ENCODE data around the gene PM20D1.
"Not testable (repeated sequence)": the region's sequence is repeated elsewhere in the genome, so short reads cannot be mapped to it uniquely, and the experiment has no call there.

Gene PM20D1

DNA sequence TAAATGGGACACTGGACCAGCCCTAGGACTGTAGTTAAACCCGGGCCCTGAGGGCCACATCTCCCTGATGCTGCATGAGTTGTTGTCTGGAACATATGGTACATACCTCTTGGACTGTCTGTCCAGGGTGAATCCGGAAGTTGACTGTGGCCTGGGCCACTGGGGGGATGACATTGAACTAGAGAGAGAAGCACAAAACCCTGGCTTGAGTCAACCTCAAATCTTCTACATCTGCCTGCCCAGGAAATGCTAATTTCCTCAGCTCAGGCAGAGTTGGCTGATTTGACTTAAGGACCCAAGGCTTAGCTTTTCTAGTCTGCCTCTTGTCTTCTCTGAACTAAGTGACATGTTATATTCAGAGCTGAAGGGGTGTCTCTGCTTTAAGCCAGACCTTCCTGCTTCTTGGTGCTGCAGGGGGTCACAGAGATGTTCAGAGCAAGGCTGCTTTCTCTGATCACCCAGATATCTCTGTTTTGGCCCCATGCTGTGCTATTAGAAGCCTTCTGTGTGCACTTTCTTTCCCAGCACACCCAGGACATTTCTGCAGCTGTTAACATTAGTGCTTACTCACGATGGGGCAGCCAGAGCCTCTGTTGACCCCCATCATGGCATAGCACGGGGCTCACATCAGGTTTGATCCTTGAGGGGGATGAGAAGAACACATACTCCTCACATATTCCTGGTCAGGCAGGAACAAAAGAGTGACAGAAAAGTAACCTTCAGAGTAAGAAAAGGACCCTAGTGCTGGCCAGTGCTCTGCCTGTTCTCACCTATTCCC, 9.6 kb downstream of the PM20D1 start:
- DNase-seq, result no peak

DNA sequence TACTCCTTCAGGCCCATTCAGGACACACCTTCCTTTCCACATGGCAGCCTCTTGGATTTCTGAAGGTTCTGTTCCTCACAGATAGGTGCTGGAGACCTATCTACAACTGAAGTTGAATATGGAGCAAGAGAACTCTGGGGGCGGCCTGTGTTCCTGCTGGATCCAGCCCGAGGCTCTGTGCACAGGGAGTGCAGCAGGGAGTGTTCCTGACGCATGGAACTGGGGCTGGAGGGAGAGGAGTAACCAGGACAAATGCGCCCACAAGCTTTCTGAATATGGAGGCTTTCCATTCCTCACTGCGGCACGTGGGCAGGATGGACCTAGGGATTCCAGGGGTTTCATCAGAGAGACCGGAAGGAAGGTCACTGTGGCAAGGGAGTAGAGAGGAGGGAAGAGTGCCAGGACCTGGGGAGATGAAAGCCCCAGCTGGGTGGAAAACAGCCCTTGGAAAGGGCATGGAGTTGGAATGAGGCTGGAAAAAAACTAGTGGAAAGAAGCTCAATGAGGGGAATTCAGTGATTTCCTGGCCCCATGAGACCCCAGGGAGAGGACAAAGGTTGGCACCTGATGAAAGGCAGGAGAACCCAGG, 12.5 kb downstream of the PM20D1 start:
- DNase-seq, result no peak

GRCh38 chr1:205834751-205835150, 15.2 kb downstream of the PM20D1 start:
- no peak for DNase-seq

DNA sequence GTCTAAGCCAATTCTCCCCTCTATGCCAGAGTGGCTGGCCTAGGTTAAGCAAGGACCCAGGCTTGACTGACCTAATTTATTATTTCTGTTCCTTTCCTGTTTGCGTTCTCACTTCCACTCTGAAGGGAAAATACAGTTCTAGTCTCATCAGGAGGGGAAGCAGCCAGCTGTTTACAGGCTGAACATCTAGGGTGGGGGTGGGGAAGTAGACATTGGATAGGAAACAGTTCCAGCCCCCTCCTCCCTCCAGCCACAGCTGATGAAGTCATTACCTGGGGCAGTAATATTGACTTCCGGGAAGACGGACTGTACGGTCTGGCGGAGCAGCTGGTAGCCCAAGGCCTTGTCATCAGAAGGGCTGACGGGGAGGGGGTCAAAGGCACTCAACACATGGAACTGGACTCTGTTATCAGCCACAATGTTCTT, 17.6 kb downstream of the PM20D1 start:
- DNase-seq, result no peak

DNA sequence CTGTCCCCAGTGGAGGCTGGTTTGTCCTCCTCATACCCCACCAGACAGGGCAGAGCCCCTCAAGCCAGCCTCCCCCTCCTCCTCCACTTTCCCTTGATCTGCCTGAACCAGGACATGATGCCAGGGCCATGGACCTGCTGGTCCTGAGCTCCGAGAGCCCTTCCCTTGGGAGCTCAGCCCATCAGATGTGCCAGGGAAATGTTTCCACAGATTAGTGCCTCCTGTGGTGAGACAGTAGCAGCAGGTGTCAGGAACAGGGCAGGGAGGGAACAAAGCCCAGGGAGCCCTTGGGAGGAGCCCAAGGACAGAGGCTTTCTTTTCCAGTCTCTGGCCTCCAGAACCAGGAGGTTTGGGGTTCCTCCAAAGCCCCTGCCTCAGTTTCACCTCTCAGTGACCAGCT, 22.3 kb downstream of the PM20D1 start:
- DNase-seq, result no peak

DNA sequence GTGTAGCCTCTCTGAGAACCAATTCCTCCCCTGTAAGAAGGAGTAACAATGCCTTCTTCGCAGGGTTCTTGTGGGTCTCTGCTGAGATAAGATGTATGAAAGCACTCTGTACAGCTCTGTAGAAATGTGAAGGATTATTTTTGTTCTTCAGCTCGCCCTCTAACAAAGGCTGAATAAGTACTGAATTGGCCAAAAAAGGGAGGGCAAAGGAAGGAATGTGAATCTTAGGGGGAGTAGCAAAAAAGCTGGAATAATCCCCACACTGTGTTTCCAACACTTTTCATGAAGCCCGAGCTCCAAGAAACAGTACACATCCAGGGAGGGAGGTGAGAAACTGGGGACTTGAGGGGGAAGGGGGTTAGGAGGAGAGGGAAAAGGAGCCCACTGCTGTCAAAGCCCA, 22.9 kb downstream of the PM20D1 start:
- DNase-seq, result no peak

DNA sequence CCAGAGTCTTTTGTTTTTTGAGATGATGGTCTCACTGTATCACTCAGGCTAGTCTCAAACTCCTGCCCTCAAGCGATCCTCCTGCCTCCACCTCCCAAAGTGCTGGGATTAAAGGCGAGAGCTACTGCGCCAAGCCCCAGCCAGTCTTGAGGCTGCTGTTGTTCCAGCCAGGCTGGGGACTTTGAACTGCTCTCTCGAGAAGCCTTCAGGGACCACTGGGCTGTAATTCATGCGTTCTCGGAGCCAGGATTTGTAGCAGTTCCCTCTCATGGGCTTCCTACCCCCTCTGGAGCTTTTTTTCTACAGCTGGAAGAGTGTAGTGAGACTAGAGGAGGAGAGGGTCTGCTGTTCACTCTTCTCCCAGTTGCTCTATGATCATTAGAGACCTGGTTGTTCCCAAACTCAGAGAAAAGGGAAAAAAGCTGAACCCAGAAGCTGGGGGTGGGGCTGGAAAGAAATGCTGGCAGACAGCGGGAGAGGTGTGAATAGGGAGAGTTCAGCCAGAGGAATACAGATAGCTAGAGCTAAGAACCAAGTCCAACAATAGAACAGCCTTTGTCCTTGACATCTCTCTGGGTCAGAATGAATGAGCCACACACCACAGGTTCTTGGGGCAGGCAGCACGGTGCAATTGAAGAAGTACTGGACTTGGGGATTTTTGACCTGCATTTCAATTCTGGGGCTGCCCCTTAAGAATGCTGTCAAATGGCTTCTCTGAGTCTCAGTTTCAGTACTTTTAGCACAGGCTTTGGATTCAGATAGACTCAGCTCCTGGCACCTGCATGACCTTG, 23.7 kb downstream of the PM20D1 start:
- no peak for DNase-seq

DNA sequence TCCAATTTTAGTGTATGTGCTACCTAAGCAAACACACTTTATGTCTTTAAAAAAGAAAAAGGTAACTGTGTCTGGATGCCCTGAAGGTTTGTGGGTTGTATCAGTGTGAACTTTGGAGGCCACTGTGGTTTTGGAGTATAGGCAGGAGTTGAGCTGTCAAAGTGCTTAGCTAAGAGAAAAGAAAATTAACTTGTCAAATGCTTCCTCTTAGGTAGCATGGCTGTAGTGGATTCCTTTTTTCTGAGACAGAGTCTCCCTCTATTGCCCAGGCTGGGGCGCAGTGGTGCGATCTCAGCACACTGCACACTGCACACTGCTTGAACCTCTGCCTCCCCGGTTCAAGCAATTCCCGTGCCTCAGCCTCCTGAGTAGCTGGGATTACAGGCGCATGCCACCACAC, 25.8 kb downstream of the PM20D1 start:
- DNase-seq, result no peak

GRCh38 chr1:205823260-205823659, 26.7 kb downstream of the PM20D1 start:
- not testable (repeated sequence) for DNase-seq

- no peak for DNase-seq
Measured at GRCh38 chr1:205822397-205822796, 27.5 kb downstream of the PM20D1 start.

DNA sequence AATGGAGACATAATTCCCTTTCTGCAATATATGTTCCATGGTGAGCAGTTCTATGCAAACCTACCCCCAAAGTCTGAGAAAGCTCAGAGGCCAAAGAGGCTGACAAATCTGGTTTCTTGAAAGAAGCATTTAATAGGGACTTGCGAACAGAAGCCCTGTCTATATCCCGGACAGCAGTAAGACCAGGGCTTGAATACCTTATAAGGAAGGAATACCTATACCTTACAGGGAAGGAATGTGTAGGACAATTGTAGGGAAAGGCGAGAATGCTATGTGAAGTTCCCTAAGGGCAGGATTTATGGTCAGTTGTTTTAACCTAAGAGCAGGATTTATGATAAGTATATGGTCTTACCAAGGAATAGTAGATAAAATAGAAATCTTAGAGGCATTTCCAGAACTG, 31.9 kb downstream of the PM20D1 start:
- DNase-seq, result no peak

DNA sequence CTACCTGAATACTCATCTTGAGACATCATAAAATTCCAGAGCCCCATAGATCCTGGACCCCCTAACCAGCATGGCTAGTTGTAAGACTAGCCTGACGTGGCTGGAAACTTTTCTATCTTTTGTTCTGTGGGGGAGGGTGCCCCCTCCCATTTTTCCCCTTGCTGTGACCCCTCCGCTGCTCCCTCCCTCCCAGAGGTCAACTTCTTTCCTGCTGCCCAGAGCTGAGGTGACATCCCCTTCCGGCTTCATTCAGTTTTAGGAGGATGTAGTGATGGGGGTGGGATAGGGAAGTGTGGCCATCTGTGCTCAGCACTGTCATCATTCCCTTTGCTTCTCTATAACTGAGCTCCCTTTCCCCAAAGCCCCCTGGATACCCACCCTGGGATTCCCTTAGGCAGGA, 32.6 kb downstream of the PM20D1 start:
- DNase-seq, result no peak

GRCh38 chr1:205813755-205814058, 36.2 kb downstream of the PM20D1 start:
- DNase-seq, result peak; percentile 22

- DNase-seq, result peak; percentile 87
Measured at GRCh38 chr1:205812878-205813754, 36.8 kb downstream of the PM20D1 start, which contains the start of gene SLC41A1. Gene SLC41A1, minus strand, starts transcription at chr1:205813198. Its CDS starts 2,757 bp downstream, at chr1:205810441.

DNA sequence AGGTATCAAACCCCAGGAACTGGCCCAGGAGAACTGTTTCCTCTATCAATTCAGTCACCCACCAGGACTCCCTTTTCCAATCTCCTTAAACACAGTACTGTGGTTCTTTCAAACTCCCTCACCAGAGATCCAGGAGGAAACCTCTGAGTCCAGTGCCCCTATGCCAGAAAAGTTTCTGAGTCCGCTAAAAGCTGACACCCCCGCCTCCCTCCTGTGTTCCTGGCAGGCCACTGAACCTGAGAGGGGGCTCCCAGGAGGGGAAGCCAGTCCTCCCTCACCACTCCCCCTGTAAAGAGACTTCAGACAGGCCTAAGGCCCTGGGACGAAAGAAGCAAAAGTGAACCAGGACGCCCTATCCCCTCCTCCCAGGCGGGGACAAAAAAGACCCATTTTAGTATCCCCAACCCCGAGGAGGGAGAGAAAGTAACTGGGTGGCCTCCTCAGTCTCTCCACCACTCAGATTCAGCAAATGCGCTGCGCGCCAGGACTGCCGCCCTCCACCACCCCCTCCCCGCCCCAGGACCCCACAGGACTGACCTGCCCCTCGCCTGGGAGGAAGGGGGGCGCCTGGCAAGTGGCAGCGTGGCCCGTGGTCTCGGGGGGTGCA, 37.6 kb downstream of the PM20D1 start:
- no peak for DNase-seq

- DNase-seq, result no peak
Measured at GRCh38 chr1:205811660-205812059, 38.3 kb downstream of the PM20D1 start.

DNA sequence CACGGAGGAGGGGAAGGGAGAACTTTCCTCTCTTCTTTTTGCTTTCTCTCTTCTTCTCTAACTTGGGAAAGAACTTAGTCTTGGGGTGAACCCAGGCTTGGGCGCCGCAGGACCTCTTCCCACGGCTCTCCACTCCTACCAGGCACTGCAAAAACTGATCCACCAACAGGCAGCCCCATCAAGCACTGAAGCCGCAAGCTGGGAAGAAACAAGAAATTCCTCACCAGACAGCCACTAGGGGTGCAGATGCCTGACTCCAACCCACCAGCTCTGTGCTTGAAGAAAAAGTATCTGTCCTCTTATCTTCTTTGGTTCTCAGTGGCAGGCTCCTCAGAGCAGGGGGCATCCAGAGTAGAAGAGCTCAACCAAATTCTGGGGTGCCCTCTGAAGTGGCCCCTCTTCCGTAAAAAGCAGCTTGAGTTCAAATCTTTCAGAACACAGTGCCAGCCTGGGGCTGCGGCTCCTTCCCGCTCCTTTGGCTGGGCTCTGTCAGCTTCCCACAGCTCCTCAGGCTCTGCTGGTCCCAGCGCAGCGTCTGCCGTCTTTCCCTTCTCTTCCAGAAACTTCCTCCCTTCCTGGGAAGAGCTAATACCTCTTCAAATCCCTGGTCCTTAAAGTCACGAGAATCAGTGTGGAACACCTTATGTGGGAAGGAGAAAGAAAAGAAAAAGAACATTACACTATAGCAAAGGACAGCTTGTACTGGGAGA, 39.3 kb downstream of the PM20D1 start:
- DNase-seq, result no peak

DNA sequence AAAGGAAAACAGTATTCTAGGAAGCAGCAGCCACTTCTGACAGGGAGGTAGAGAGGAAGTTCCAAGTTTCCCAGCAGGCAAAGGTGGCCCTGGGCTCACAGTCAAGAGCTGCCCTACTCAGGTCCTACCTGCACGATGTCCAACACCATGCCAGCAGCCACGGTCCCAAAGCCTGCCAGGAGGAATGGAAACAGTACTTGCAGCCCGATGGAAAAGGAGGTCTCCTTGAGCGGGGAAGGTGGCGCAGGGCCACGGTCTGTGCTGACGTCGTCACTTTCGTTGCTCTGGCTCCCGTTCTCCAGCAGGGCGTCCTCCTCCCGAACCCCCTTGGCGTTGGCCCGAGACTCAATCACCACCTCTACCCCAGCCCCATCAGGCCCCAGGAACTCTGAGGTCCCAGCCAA, 40.0 kb downstream of the PM20D1 start:
- no peak for DNase-seq

GRCh38 chr1:205809469-205809868, 40.5 kb downstream of the PM20D1 start:
- DNase-seq, result no peak

DNA sequence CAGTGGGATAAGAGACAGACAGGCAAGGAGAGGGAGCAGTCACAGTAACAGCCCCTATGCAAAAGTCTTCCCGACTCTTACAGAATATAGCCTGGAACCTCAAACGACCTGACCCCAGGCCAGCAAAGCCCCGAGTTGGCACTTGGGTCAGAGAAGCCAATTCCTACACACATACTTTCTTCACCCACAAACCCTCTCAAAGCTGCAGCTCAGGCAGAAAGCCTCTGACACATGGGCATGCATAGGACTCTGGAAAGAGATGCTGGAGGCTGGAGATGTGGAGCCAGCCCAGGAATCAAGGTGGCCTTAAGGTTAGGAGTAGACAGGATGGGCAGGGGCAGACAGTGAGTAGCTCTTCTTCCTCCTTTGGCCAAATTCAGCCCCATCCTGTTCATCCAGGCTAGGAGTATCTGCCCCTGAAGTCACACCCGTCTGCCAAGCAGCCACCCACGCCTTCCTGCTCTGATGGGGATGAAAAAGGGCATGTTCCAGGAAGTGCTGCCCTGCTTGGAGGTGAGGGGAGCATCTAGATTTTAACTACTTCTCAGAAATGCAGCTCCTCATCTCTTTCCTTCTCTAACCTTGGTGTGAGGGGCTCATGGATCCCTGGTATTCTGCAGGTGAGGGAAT, 44.7 kb downstream of the PM20D1 start:
- DNase-seq, result no peak

DNA sequence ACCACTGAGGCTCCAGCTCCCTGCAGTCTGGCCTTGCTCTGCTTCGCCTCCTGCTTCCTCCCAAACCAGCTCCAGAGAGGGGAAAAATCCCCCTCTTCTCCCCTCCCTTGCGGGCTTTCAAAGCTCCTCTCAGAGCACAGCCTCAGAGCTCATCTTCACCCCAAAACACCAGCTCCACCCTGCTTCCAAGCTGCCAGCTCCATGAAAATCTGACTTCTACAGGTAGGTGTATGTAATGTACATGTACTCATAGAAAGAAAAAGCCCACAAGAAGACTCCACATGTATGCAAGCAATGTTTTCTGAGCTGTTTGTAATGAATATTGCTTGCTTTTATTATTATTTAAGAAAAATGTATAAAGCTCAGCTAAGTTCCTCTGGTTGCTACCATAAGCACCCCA, 45.3 kb downstream of the PM20D1 start:
- DNase-seq, result no peak
